ENCODE data around the gene MROH8.
"Not testable (repeated sequence)": the region's sequence is repeated elsewhere in the genome, so short reads cannot be mapped to it uniquely, and the experiment has no call there.

Gene MROH8

DNA sequence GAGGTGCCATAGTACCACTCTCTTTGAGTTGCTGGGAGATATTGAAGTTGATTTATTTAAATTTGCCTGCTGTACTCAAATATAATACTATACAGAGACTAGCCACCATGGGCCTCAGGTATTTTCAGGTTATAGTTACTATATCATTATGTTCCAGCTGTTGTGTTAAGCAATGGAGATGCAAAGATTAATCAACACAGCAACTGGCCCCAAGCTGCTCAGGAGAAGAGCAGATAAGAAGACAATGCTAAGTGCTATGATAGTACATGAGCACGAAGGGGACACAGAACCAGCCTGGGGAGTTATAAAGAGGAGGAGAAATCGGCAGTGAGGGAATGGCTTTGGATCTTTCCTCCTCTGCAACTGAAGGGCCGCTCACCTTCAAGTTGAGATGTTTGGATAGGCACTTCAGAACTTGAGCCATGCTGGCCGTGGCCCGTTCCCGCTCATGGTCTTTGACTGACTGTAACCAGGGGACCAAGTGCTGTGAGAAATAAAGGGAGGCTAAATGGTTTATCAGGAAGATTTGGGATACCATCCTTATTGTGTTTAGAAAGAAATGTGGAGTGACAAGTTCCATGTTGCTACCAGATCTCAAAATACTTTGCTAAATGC lies 24.6 kb downstream of the MROH8 start:
- no peak for DNase-seq (ENCODE audit: low spot score)

DNA sequence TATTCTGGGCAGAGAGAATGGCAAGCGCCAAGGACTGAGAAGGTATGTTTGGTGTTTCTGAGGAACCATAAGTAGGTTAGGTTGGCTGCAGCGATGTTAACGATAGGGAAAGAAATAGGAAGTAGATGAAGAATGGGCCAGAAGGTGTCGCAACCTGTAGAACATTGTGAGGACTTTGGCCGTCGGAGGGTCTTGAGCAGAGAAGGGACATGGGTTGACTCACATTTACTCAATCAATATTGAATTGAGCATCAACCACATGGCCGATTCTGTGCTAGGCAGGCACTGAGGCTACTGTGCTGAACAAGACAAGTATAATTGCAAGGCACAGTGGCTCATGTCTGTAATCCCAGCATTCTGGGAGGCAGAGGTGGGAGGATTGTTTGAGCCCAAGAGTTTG lies 27.1 kb downstream of the MROH8 start:
- no peak for DNase-seq (ENCODE audit: low spot score)

DNA sequence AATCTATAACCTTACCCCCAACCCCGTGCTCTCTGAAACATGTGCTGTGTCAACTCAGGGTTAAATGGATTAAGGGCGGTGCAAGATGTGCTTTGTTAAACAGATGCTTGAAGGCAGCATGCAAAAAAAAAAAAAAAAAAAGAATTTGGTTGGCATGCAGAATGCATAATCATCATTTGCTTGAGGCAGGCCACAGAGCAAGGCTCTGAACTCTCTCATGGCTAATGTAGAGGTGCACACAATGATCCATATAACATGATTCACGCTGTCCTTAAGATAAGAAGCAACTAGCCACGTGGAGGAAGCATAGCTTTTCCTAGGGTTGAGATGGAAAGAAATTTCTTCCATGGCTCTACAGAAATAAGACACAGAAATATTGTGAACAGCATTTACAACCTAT lies 27.8 kb downstream of the MROH8 start:
- DNase-seq (ENCODE audit: low spot score) = no peak

DNA sequence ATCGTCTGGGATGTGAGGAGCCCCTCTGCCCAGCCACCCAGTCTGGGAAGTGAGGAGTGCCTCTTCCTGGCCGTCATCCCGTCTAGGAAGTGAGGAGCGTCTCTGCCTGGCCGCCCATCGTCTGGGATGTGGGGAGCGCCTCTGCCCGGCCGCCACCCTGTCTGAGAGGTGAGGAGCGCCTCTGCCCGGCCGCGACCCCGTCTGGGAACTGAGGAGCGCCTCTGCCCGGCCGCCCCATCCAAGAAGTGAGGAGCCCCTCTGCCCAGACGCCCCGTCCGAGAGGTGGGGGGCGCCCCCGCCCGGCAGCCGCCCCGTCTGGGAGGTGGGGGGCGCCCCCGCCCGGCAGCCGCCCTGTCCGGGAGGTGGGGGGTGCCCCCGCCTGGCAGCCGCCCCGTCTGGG lies 28.5 kb downstream of the MROH8 start:
- DNase-seq (ENCODE audit: low spot score) = not testable (repeated sequence)

DNA sequence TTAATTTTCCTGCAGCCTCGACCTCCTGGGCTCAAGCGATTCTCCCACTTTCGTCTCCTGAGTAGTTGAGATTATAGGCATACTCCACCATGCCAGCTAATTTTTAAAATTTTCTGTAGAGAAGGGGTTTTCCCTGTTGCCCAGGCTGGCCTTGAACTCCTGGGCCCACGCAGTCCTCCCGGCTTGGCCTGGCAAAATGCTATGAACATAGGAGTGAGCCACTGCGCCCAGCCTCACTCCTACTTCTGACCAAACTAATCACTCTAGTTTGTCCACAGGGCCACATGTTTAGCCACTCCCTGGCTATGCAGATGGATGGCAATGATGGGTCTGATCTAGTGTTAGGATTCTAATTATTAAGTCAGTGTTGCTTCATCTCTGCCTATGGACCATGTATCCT lies 32.1 kb downstream of the MROH8 start:
- no peak for DNase-seq (ENCODE audit: low spot score)

DNA sequence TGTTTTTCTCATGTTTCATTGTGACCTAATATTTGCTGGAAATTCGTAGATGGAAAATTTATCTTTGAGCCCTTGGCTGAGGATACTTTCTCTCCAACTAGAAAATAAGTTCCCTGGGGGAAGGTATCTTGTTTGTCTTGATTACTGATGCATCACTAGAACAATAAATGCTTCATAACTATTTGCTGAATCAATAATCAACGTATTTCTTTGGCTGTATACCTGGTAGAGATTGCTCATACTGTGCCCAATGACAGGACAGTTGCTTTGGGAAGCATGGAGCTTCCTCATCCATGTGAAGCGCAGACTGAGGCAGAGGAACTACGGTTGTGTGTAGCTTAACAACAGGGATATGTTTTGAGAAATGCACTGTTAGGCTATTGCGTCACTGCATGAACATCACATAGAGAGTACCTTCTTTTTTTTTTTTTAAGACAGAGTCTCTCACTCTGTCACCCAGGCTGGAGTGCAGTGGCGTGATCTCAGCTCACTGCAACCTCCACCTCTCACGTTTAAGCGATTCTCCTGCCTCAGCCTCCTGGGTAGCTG lies 34.4 kb downstream of the MROH8 start:
- DNase-seq (ENCODE audit: low spot score) = no peak

DNA sequence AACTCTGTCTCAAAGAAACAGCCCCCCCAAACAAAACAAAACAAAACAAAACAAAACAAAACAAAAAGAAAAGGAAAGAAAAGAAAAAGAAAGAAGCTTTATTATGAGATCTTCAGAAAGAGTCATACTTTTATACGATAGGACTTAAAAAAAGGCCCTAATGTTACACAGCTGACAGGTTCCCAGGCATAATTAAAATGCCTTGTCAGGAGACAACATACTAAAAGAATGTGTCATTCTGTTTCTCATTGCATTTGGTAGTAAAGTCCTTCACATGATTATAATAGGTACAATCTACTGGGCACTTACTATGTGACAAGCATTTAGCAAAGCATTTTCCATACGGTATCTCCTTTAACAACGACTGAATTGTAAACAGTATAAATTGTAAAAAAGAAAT lies 36.6 kb downstream of the MROH8 start:
- DNase-seq (ENCODE audit: low spot score) = no peak

- DNase-seq (ENCODE audit: low spot score) = no peak
Measured at GRCh38 chr20:37137547-37137946, 41.8 kb downstream of the MROH8 start.

DNA sequence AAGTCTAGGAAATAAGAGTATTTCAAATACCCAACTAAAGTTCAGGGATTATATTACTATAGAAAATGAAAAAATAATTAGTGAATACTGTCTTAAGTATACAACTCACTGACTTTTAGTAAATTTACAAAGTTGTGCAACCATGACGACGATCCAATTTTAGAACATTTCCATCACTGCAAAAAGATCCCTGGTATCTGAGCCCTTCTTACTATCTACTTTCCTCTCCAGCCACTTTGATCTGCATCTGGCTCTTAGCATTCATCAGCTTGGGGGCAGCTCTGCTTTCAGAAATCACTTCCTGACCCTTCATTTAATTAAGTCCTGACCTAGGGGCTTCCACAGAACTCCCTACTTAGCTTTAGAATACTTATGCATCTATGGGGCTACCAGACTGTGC lies 45.4 kb downstream of the MROH8 start:
- DNase-seq (ENCODE audit: low spot score) = no peak

DNA sequence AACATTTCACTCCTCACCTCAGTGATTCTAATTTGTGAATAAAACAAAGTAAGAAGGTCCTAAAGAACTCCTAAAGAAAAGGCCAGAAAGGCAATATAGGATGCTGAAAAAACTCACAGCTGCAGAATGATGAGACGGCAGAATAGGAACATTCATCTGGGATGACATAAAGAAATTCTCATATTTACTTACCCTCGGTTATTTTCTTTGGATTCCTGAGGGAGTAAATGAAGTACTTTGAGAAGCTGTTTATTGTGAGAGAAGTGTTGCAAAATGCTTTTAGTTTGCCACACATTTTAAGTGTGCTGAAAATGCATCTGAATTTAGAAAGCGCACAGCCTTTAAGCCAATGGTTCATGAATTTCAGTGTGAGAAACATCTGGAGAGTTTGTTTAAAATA lies 47.9 kb downstream of the MROH8 start:
- DNase-seq (ENCODE audit: low spot score) = no peak

GRCh38 chr20:37128803-37129202 lies 50.5 kb downstream of the MROH8 start:
- no peak for DNase-seq (ENCODE audit: low spot score)

DNA sequence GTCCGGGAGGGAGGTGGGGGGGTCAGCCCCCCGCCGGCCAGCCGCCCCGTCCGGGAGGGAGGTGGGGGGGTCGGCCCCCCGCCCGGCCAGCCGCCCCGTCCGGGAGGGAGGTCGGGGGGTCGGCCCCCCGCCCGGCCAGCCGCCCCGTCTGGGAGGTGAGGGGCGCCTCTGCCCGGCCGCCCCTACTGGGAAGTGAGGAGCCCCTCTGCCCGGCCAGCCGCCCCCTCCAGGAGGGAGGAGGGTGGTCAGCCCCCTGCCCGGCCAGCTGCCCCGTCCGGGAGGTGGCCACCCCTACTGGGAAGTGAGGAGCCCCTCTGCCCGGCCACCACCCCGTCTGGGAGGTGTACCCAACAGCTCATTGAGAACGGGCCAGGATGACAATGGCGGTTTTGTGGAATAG lies 53.1 kb downstream of the MROH8 start:
- DNase-seq (ENCODE audit: low spot score) = not testable (repeated sequence)

GRCh38 chr20:37123441-37123840 lies 55.9 kb downstream of the MROH8 start:
- no peak for DNase-seq (ENCODE audit: low spot score)

- DNase-seq (ENCODE audit: low spot score) = no peak
Measured at GRCh38 chr20:37120497-37120896, 58.9 kb downstream of the MROH8 start.

DNA sequence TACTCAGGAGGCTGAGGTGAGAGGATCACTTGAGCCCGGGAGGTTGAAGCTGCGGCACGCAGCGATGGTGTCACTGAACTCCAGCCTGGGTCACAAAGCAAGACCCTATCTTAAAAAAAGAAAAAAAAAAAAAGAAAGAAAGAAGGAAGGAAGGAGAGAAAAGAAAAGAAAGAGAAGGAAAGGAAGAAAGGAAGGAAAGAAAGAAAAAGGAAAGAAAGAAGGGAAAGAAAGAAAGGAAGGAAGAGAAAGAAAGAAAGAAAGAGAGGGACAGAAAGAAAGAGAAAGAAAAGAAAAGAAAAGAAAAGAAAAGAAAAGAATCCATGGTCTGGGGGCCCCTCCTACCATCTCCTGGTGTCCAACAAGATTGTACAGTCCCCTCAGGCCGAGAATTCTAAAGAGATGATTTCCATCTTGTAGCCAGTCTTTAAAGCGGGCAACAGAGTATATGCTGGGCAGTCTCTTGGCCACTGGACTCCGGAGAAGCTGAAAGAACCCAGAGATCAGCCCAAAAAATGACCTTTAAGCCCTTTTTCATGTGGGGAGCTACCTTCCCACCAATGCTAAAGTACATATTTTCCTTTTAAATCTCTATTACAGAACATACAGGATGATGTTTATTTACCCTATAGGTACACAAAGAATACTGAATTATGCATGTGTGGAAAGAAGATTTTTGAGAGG lies 59.9 kb downstream of the MROH8 start:
- no peak for DNase-seq (ENCODE audit: low spot score)

DNA sequence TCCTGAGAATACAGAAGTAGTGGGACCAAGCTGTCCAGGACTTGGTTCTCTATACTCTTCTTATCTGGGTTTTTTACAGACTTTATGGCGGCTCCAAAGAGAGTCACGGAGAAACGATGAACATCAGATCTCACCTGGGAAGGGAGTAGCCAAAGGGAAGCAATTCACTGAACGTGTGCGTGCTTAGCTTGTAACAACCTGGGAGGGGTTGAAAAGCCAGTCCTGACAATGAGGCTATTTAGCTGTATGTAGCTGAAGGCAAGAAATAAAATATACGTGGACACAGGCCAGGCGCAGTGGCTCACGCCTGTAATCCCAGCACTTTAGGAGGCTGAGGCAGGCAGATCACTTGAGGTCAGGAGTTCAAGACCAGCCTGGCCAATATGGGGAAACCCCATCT lies 65.3 kb downstream of the MROH8 start:
- DNase-seq (ENCODE audit: low spot score) = no peak

DNA sequence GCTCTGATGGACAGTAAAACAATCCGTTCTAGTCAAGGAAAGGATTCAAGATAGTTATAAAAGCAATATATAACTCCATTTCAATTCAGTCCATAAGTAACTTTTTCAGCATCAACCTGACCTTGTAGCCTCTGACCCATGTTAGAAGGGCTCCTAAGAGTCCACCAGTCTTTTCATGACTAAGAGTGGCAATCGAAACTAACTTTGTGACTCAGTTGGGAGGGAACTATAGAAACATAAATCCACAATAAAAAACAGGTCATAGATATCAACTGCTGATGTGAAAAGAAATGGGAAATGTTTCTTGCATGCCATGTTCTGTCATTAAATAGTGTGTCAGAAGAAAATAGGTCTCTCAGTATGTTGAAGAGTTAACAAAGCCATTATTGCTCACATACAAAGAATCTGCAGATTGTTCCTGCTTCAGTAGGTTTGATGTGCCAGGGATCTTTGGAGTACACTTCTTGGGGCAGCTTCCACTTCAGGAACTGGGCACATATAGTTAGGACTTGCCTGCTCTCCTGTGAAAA lies 67.4 kb downstream of the MROH8 start:
- DNase-seq (ENCODE audit: low spot score) = no peak

GRCh38 chr20:37108676-37109075 lies 70.7 kb downstream of the MROH8 start:
- no peak for DNase-seq (ENCODE audit: low spot score)

DNA sequence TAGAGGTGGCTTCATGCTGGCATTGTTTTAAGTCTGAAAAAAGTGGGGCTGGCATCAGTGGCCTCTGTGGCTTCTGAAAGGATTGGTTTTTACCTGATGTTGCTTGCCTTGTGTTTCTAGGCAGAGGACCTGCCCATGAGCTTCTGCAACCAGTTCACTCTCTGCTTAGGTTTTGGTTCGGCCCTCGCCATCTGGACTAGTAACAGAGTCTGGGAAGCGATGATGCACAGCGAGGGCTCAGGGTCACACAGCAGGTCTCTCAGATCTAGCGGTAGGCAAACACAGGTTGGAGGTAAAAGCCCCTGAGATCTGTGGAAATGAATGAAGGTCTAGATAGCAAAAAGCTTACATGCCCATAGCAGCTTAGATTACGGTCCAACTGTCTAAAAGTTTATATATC lies 76.8 kb downstream of the MROH8 start:
- DNase-seq (ENCODE audit: low spot score) = no peak

- no peak for DNase-seq (ENCODE audit: low spot score)
Measured at GRCh38 chr20:37096415-37097041, 82.8 kb downstream of the MROH8 start.

DNA sequence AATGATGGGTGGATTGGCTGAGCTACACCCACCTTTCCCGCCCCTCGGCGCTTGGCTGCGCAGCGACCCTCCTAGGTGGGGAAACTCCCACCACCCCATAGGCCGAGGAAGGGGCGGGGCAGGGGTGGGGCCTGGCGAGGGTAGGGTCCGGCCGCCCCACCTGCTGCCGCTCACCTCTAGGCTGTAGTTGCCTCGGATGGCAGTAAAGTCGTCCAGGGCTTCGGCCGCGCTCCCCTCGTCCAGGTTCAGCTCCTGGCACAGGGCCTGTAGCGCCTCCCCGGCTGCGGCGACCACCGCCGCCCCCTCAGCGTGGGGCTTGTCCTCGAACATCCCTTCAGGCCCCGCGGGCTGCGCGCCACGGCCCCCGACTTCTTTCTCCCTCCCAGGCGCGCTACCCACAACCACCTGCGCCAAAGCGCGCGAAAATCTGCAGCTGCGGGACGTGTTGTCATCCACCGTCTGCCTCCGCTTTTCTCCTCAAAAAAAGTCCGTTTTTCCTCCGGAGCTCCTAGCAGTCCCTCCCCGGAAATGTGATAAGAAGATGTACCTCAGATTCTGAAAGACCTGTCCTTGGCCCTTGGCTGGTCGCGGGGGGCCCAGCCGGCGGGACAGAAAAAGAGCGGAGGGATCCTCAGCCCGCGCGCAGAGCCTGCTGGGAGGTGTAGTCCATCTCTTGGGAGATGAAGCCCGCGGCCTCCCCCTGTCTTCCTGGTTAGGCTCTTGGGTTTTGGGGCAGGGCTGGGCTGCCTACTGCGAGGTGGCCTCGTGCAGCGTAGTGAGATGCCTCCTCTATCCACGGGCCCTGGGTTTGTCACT lies 83.5 kb downstream of the MROH8 start, which contains the start of gene RBL1:
Gene RBL1 (minus strand): TSS at position 399 of the 816 bp plus-strand sequence. CDS start 69 bp downstream, at position 330.
- DNase-seq (ENCODE audit: low spot score) = peak; percentile 81

DNA sequence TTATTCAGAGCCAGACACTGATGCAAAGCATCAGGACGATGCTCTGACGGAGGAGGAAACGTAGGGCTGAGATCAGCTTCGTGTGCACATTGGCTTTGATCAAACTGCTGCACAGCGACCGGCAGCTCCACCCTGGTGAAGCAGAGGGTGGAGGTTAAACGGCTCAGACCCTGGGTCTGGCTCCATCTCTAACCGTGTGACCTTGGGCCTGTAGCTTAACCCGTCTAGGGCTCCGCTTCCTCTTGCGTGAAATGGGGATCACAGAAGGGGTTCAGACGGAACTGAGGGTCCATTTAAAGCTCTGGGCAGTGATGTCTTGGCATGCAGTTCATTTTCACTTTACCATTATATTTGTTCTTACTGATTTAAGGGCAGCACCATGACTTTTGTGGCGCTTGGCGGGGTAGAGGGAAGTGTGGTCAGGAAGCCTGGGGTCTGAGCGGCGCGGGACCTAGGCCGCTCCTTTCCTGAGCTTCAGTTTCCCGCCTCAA lies 84.2 kb downstream of the MROH8 start:
- DNase-seq (ENCODE audit: low spot score) = no peak
